Transverse colon (tissue), 4 donors: ENCODE measurements around the gene HS3ST1. TPM values are rescaled to one million over a fixed set of nuclear protein-coding genes. Genes with fewer than 3 reads are reported as not detected.

Experiments
- DNase-seq: peaks from one replicate; pipeline ENCODE4 v3.0.0-alpha.2; 2019
- H3K27ac ChIP-seq, 4 donors: fragments of 200-600 bp; sonication (generic); 2 replicates each; pipeline ENCODE4 v1.5.1; 2016 to 2018; ENCODE audit warnings: inconsistent platforms in 4 of 4
- H3K27me3 ChIP-seq: fragments of 200-600 bp; sonication (generic); 2 replicates; pipeline ENCODE4 v1.5.1; 2017; ENCODE audit warnings: inconsistent platforms
- H3K36me3 ChIP-seq, 4 donors: fragments of 200-600 bp; sonication (generic); 2 replicates each; pipeline ENCODE4 v1.5.1; 2017 to 2019; ENCODE audit warnings: inconsistent platforms in 4 of 4
- H3K4me1 ChIP-seq, 4 donors: fragments of 200-600 bp; sonication (generic); 2 replicates each; pipeline ENCODE4 v1.5.1; 2017 to 2020; ENCODE audit warnings: inconsistent platforms in 4 of 4
- H3K4me3 ChIP-seq, 4 donors: fragments of 200-600 bp; sonication (generic); 1 replicate in 1 of 4; 2 replicates in 3 of 4; pipeline versions ENCODE4 v1.5.1 to v1.6.1; 2017 to 2019; ENCODE audit warnings: inconsistent platforms in 4 of 4
- H3K9me3 ChIP-seq, 2 donors: fragments of 200-600 bp; sonication (generic); 2 replicates each; pipeline ENCODE4 v1.5.1; 2017 to 2019; ENCODE audit warnings: inconsistent platforms in 2 of 2
- EP300 ChIP-seq: sonication (generic); formaldehyde crosslinking; IDR thresholded peaks from one replicate; pipeline ENCODE4 v1.6.1; 2017; ENCODE audit warnings: antibody characterized with exemption, low read depth
- POLR2A ChIP-seq: fragments of 450-650 bp; IDR thresholded peaks from one replicate; pipeline ENCODE4 v1.6.1; 2016; ENCODE audit warnings: antibody characterized with exemption, mild to moderate bottlenecking, moderate library complexity
- POLR2AphosphoS5 ChIP-seq, 3 donors: sonication (generic); formaldehyde crosslinking; IDR thresholded peaks; one replicate each; pipeline ENCODE4 v1.6.1; 2016; ENCODE audit warnings: antibody characterized with exemption in 3 of 3
- WGBS, 2 donors: methylation state at CpG; one replicate each; pipeline ENCODE4 v1.1.5; 2018; ENCODE audit warnings: low coverage in 1 of 2; 5-methylcytosine and 5-hydroxymethylcytosine counted together
- in situ Hi-C, 4 donors: fragments of 200-750 bp; cut with MboI; loops; one replicate each; pipeline versions ENCODE4 v1.15.0 to v1.15.1; 2017; ENCODE audit warnings: low sequenced_read_pairs in 3 of 4, low pct_ligation_motif_present in 1 of 4, low pct_unique_long_range_greater_than_20kb in 1 of 4
- intact Hi-C: fragments of 100-400 bp; cut with DNase I; formaldehyde crosslinking; loops from one replicate; pipeline ENCODE4 v1.15.1; 2023; ENCODE audit warnings: low total_unique reads
- total RNA-seq, 4 donors: library from RNA; depleted of rRNA; stranded (reverse); fragments of >200 nt; gene quantifications; one replicate each; pipeline ENCODE4 v1.1.0, GENCODE V29; 2016
- TF ChIP-seq, protein P1 (sequence below), 5 experiments: fragments of 200-600 bp in 3 of 5; fragments of 450-650 bp in 2 of 5; sonication (generic) in 3 of 5; IDR thresholded peaks; 1 replicate in 2 of 5; 2 replicates in 3 of 5; pipeline ENCODE4 v1.5.1; 2016 to 2017; ENCODE audit warnings: antibody characterized with exemption in 5 of 5, inconsistent platforms in 3 of 5, mild to moderate bottlenecking in 2 of 5, moderate library complexity in 1 of 5

Gene HS3ST1
- total RNA-seq, 4 donors from 2014 or later, result 3.2 to 4.9 TPM; not detected in 2

DNA sequence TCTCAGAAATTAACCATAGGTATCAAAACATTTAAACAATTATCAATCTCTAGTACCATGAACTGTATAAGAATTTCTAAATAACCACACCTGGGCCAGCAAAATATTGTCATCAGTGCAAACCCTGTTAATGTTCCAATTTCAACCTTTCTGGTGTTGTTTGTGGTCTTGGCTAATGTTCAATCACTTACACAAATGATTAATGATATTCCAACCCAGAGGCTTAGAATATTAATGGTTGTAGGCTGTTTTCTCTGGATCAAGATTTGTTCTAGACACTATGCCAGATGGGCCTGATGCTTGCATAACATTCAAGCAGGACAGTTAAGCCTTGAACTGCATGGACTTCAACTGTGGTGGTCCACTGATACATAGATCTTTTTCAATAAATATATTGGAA is 69.1 kb downstream of the HS3ST1 start:
- H3K27ac ChIP-seq, result no peak overlapping the region
- no peaks in the 10 kb centered on the region for H3K9me3 ChIP-seq
- in situ Hi-C loops (no loop called here), intact Hi-C loops (no loop called here)
- DNase-seq, result no peak
- H3K4me3 ChIP-seq, result no peak overlapping the region
- H3K4me1 ChIP-seq, result no peaks in the 10 kb centered on the region
- H3K27me3 ChIP-seq, result no peaks in the 10 kb centered on the region
- no peaks in the 10 kb centered on the region for H3K36me3 ChIP-seq
- TF ChIP-seq, protein P1, sequence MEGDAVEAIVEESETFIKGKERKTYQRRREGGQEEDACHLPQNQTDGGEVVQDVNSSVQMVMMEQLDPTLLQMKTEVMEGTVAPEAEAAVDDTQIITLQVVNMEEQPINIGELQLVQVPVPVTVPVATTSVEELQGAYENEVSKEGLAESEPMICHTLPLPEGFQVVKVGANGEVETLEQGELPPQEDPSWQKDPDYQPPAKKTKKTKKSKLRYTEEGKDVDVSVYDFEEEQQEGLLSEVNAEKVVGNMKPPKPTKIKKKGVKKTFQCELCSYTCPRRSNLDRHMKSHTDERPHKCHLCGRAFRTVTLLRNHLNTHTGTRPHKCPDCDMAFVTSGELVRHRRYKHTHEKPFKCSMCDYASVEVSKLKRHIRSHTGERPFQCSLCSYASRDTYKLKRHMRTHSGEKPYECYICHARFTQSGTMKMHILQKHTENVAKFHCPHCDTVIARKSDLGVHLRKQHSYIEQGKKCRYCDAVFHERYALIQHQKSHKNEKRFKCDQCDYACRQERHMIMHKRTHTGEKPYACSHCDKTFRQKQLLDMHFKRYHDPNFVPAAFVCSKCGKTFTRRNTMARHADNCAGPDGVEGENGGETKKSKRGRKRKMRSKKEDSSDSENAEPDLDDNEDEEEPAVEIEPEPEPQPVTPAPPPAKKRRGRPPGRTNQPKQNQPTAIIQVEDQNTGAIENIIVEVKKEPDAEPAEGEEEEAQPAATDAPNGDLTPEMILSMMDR (IDR thresholded peaks at IDR 0.05), result no peak
- TF ChIP-seq POLR2AphosphoS5 (IDR thresholded peaks at IDR 0.05) (no peak), POLR2A (no peak), EP300 (no peak)

DNA sequence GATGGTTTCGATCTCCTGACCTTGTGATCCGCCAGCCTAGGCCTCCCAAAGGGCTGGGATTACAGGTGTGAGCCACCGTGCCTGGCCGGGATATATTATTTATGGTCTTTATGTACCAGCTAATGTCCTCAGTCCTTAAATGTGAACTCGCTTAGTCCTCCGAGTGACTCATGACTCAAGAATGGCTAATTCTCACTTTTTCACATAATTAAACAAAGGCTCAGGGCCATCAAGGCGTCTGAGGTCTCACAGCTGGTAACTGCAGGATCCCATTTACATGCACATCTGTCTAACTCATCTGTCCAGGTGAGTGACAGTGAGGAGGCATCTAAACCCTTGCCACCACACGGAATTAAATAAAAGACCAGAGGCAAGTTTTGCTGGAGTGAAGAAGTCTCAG is 73.5 kb downstream of the HS3ST1 start:
- Histone ChIP-seq H3K36me3 (no peaks in the 10 kb centered on the region), H3K27me3 (no peaks in the 10 kb centered on the region), H3K4me3 (no peak overlapping the region), H3K27ac (no peak overlapping the region), H3K4me1 (no peaks in the 10 kb centered on the region), H3K9me3 (no peaks in the 10 kb centered on the region)
- in situ Hi-C loops (no loop called here), intact Hi-C loops (no loop called here)
- no peak for DNase-seq
- TF ChIP-seq EP300, result no peak
- TF ChIP-seq, protein P1 (IDR thresholded peaks at IDR 0.05), result no peak
- no peak for TF ChIP-seq POLR2A
- no peak for TF ChIP-seq POLR2AphosphoS5 (IDR thresholded peaks at IDR 0.05)
- WGBS, 2 donors, result 78 to 94% methylated on average over 7 to 8 of the region's 8 CpGs

DNA sequence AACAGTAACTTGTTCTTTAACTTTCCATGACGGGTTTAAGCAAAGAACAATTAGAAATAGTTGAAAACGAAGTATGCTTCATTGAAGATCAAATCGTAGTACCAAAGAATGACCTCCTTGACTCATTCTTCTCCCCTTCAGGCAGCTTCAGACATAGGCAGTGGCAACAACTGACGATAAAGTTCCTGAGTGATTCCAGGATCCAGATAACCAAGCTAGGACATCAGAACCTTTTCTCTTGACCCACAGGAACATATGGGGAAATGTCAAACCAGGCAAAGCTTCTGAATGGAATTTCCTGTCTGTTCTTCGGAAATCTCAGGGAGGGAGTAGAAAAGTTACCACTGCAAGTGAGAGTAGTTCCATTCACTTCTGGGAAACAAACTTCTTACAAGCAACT is 74.2 kb downstream of the HS3ST1 start:
- intact Hi-C loops (no loop called here), in situ Hi-C loops (no loop called here)
- Histone ChIP-seq H3K27ac (no peak overlapping the region), H3K4me3 (no peak overlapping the region), H3K9me3 (no peaks in the 10 kb centered on the region), H3K36me3 (no peaks in the 10 kb centered on the region), H3K27me3 (no peaks in the 10 kb centered on the region), H3K4me1 (no peaks in the 10 kb centered on the region)
- TF ChIP-seq EP300 (no peak), POLR2AphosphoS5 (IDR thresholded peaks at IDR 0.05) (no peak), POLR2A (no peak)
- TF ChIP-seq, protein P1 (IDR thresholded peaks at IDR 0.05), result no peak
- 81 to 90% methylated on average over 5 of the region's 5 CpGs for WGBS, 2 donors
- DNase-seq, result no peak

DNA sequence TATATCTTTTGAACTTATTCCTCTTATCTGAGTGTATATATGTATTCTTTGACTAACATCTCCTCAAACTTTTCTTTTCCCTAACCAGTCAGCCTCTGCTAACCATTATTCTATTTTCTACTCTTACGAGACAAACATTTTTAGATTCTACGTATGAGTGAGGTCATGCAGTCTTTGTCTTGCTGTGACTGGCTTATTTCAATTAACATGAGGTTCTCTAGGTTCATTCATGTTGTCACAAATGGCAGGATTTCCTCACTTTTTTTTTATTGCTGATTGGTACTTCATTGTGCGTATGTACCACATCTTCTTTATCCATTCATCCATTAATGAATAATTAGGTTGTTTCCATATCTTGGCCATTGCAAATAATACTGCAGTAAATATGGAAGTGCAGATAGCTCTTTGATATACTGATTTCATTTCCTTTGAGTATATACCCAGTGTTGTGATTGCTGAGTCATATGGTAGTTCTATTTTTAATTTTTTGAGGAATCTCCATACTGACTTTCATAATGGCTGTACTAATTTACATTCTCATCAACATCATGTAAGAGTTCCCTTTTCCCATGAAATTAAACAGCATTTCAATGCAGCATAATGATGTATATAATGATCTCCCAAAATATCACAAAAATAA is 80.1 kb downstream of the HS3ST1 start:
- Histone ChIP-seq H3K4me3 (no peak overlapping the region), H3K36me3 (no peaks in the 10 kb centered on the region), H3K4me1 (no peaks in the 10 kb centered on the region), H3K9me3 (no peaks in the 10 kb centered on the region), H3K27ac (no peak overlapping the region), H3K27me3 (no peaks in the 10 kb centered on the region)
- 79 to 88% methylated on average over 3 of the region's 3 CpGs for WGBS, 2 donors
- TF ChIP-seq EP300 (no peak), POLR2A (no peak), POLR2AphosphoS5 (IDR thresholded peaks at IDR 0.05) (no peak)
- TF ChIP-seq, protein P1 (IDR thresholded peaks at IDR 0.05), result no peak
- no peak for DNase-seq
- intact Hi-C loops, result no loop called here
- in situ Hi-C loops, result no loop called here
